H1 (cell line): ENCODE results near the gene ZNF609. TPM values are rescaled to one million over a fixed set of nuclear protein-coding genes. Genes with fewer than 3 reads are reported as not detected.

Experiments
- CTCF ChIA-PET: fragments of 300-600 bp; sonication (Branson Sonifier 250); formaldehyde crosslinking; loops from one replicate; lab custom pipeline; 2021; ENCODE audit not compliant: partially characterized antibody; lab: Charles Lee
- POLR2A ChIA-PET: fragments of 300-600 bp; sonication (Branson Sonifier 250); formaldehyde crosslinking; loops from one replicate; lab custom pipeline; 2021; ENCODE audit warnings: inconsistent platforms; ENCODE audit not compliant: partially characterized antibody; lab: Charles Lee
- DNase-seq, 2 experiments: peaks; one replicate each; pipeline versions ENCODE4 v3.0.0 to v3.0.0-alpha.2; 2010 to 2022; ENCODE audit warnings: low spot score in 2 of 2, low read depth in 1 of 2, mixed read lengths in 1 of 2
- FAIRE-seq: peaks from 2 replicates; lab custom pipeline; 2011; peaks lifted over from hg19 to GRCh38; lab: Jason Lieb, UNC
- H2AFZ ChIP-seq: 2 replicates; pipeline ENCODE4 v1.8.1; 2012; ENCODE audit warnings: low read length, inconsistent platforms
- H2AK5ac ChIP-seq: 2 replicates; pipeline ENCODE4 v1.6.1; 2013; ENCODE audit warnings: low read depth, low read length
- H2BK120ac ChIP-seq: replicated peaks from 2 replicates; pipeline ENCODE3; 2013; ENCODE audit warnings: low read depth, low read length, inconsistent platforms
- H2BK12ac ChIP-seq: 2 replicates; pipeline ENCODE4 v1.6.1; 2013; ENCODE audit warnings: low read depth, low read length
- H2BK15ac ChIP-seq: 2 replicates; pipeline ENCODE4 v1.6.1; 2013; ENCODE audit warnings: low read length
- H2BK20ac ChIP-seq: 2 replicates; pipeline ENCODE4 v1.6.1; 2013; ENCODE audit warnings: low read length
- H2BK5ac ChIP-seq: 2 replicates; pipeline ENCODE4 v1.6.1; 2013; ENCODE audit warnings: low read depth, low read length
- H3K14ac ChIP-seq: 2 replicates; pipeline ENCODE4 v1.6.1; 2013; ENCODE audit warnings: inconsistent platforms; ENCODE audit not compliant: insufficient read length
- H3K18ac ChIP-seq: 2 replicates; pipeline ENCODE4 v1.6.1; 2013; ENCODE audit warnings: low read length; ENCODE audit errors: extremely low read depth
- H3K23ac ChIP-seq: 2 replicates; pipeline ENCODE4 v1.6.1; 2013; ENCODE audit warnings: inconsistent platforms; ENCODE audit not compliant: insufficient read length
- H3K23me2 ChIP-seq: 2 replicates; pipeline ENCODE4 v1.6.1; 2013; ENCODE audit warnings: low read depth, low read length
- H3K27ac ChIP-seq: 2 replicates; pipeline ENCODE4 v1.6.1; 2011; ENCODE audit warnings: low read depth, low read length, inconsistent platforms
- H3K27me3 ChIP-seq, 4 experiments: replicated peaks in 1 of 4; 1 replicate in 1 of 4; 2 replicates in 3 of 4; pipeline versions ENCODE4 v1.6.1 to v1.8.1; 2011 to 2013; ENCODE audit warnings: low read length in 3 of 4, mild to moderate bottlenecking in 3 of 4, inconsistent platforms in 2 of 4, mixed read lengths in 2 of 4, moderate library complexity in 1 of 4; ENCODE audit not compliant: control insufficient read depth in 3 of 4, insufficient read depth in 3 of 4; ENCODE audit errors: extremely low read depth in 1 of 4
- H3K36me3 ChIP-seq, 4 experiments: 2 replicates each; pipeline versions ENCODE4 v1.6.1 to v1.8.1; 2011 to 2013; ENCODE audit warnings: mild to moderate bottlenecking in 4 of 4, low read length in 3 of 4, moderate library complexity in 2 of 4, control low read depth in 1 of 4, inconsistent platforms in 1 of 4; ENCODE audit not compliant: insufficient read depth in 4 of 4, control insufficient read depth in 2 of 4
- H3K4ac ChIP-seq: replicated peaks from 2 replicates; pipeline ENCODE3; 2013; ENCODE audit warnings: low read length, low read depth, mixed read lengths, inconsistent platforms; ENCODE audit not compliant: insufficient read length
- H3K4me1 ChIP-seq, 4 experiments: replicated peaks in 1 of 4; 1 replicate in 1 of 4; 2 replicates in 3 of 4; pipeline versions ENCODE4 v1.6.1 to v1.8.1; 2011 to 2013; ENCODE audit warnings: low read length in 3 of 4, inconsistent platforms in 2 of 4, mixed read lengths in 1 of 4; ENCODE audit not compliant: insufficient read depth in 4 of 4, control insufficient read depth in 3 of 4
- H3K4me2 ChIP-seq, 2 experiments: 2 replicates each; pipeline versions ENCODE4 v1.6.1 to v1.8.1; 2011 to 2013; ENCODE audit warnings: low read depth in 2 of 2, low read length in 2 of 2, control low read depth in 1 of 2, inconsistent platforms in 1 of 2, mild to moderate bottlenecking in 1 of 2; ENCODE audit not compliant: insufficient read depth in 1 of 2
- H3K4me3 ChIP-seq, 4 experiments: fragments of 200-600, 300-600 bp in 1 of 4; sonication (generic), shearing (Covaris generic), sonication (Bioruptor Twin) in 1 of 4; 2 replicates each; pipeline versions ENCODE4 v1.5.1 to v1.8.1; 2011 to 2016; ENCODE audit warnings: low read length in 4 of 4, low read depth in 3 of 4, control low read depth in 2 of 4, inconsistent platforms in 2 of 4, mild to moderate bottlenecking in 2 of 4, mixed read lengths in 1 of 4, moderate library complexity in 1 of 4; ENCODE audit not compliant: insufficient read depth in 2 of 4; ENCODE audit errors: extremely low read depth in 1 of 4
- H3K56ac ChIP-seq: replicated peaks from 2 replicates; pipeline ENCODE3; 2013; ENCODE audit warnings: low read depth, mild to moderate bottlenecking, mixed read lengths, low read length, inconsistent platforms; ENCODE audit not compliant: insufficient read length
- H3K79me1 ChIP-seq: 2 replicates; pipeline ENCODE4 v1.6.1; 2013; ENCODE audit warnings: low read depth, low read length, control low read depth
- H3K79me2 ChIP-seq, 2 experiments: 2 replicates each; pipeline versions ENCODE4 v1.6.1 to v1.8.1; 2012 to 2013; ENCODE audit warnings: low read length in 2 of 2, mild to moderate bottlenecking in 2 of 2, inconsistent platforms in 1 of 2; ENCODE audit not compliant: insufficient read depth in 2 of 2, control insufficient read depth in 1 of 2
- H3K9ac ChIP-seq, 4 experiments: replicated peaks in 1 of 4; 1 replicate in 1 of 4; 2 replicates in 3 of 4; pipeline versions ENCODE4 v1.6.1 to v1.8.1; 2011 to 2013; ENCODE audit warnings: low read depth in 3 of 4, low read length in 3 of 4, control low read depth in 2 of 4, mild to moderate bottlenecking in 2 of 4, moderate library complexity in 2 of 4, inconsistent platforms in 1 of 4; ENCODE audit errors: extremely low read depth in 1 of 4
- H3K9me3 ChIP-seq, 2 experiments: 2 replicates each; pipeline versions ENCODE4 v1.6.1 to v1.8.1; 2012 to 2013; ENCODE audit warnings: mild to moderate bottlenecking in 2 of 2, moderate library complexity in 2 of 2, control low read depth in 1 of 2, inconsistent platforms in 1 of 2, low read depth in 1 of 2, low read length in 1 of 2, mixed read lengths in 1 of 2; ENCODE audit not compliant: insufficient read depth in 2 of 2
- H4K20me1 ChIP-seq, 2 experiments: replicated peaks in 1 of 2; 2 replicates each; pipeline versions ENCODE3 to v1.8.1; 2011 to 2013; ENCODE audit warnings: inconsistent platforms in 2 of 2, low read length in 2 of 2, mild to moderate bottlenecking in 1 of 2; ENCODE audit not compliant: insufficient read depth in 2 of 2, control insufficient read depth in 1 of 2
- H4K5ac ChIP-seq: 2 replicates; pipeline ENCODE4 v1.6.1; 2013; ENCODE audit warnings: low read length, low read depth, mixed read lengths, inconsistent platforms; ENCODE audit not compliant: insufficient read length
- H4K8ac ChIP-seq: 2 replicates; pipeline ENCODE4 v1.8.0; 2013; ENCODE audit warnings: mild to moderate bottlenecking, moderate library complexity, low read length, inconsistent platforms; ENCODE audit not compliant: insufficient read depth; ENCODE audit errors: extremely low read depth
- H4K91ac ChIP-seq: replicated peaks from 2 replicates; pipeline ENCODE3; 2013; ENCODE audit warnings: low read length, mixed read lengths, inconsistent platforms; ENCODE audit not compliant: insufficient read length
- ASH2L ChIP-seq: fragments of 200-600, 300-600 bp; sonication (generic); IDR thresholded peaks from one replicate; pipeline ENCODE4 v1.7.1; 2017; ENCODE audit warnings: low read length
- BCL11A ChIP-seq, 2 experiments: IDR thresholded peaks; one replicate each; pipeline ENCODE4 v1.6.1; 2011; ENCODE audit warnings: low read depth in 2 of 2, low read length in 2 of 2, mild to moderate bottlenecking in 2 of 2
- CBX8 ChIP-seq: fragments of 300-800, 300-1000 bp; sonication (generic); IDR thresholded peaks from 2 replicates; pipeline ENCODE4 v1.7.1; 2016; ENCODE audit warnings: low read depth, low read length, borderline replicate concordance
- CEBPB ChIP-seq: IDR thresholded peaks from 2 replicates; pipeline ENCODE4 v1.6.1; 2012; ENCODE audit warnings: low read depth, low read length
- FOSL1 ChIP-seq: IDR thresholded peaks from 2 replicates; pipeline ENCODE4 v1.6.1; 2011; ENCODE audit warnings: mild to moderate bottlenecking, low read depth, low read length, moderate library complexity; ENCODE audit not compliant: insufficient read depth
- GTF2F1 ChIP-seq: IDR thresholded peaks from 2 replicates; pipeline ENCODE4 v1.6.1; 2012; ENCODE audit warnings: low read depth, low read length, improper control_type of control experiment, borderline replicate concordance
- MAFK ChIP-seq: IDR thresholded peaks from 2 replicates; pipeline ENCODE4 v1.6.1; 2012; ENCODE audit warnings: low read depth, mild to moderate bottlenecking, improper control_type of control experiment, low read length
- POLR2A ChIP-seq, 2 experiments: IDR thresholded peaks; 1 replicate in 1 of 2; 2 replicates in 1 of 2; pipeline ENCODE4 v1.6.1; 2011; ENCODE audit warnings: low read depth in 2 of 2, low read length in 2 of 2, mild to moderate bottlenecking in 2 of 2; ENCODE audit errors: control extremely low read depth in 1 of 2
- POU5F1 ChIP-seq: IDR thresholded peaks from 2 replicates; pipeline ENCODE4 v1.6.1; 2011; ENCODE audit warnings: low read depth, mild to moderate bottlenecking, low read length, moderate library complexity
- RFX5 ChIP-seq: IDR thresholded peaks from 2 replicates; pipeline ENCODE4 v1.6.1; 2011; ENCODE audit warnings: low read depth, low read length, improper control_type of control experiment, borderline replicate concordance
- SAP30 ChIP-seq: fragments of 300-600 bp; sonication (generic); IDR thresholded peaks from 2 replicates; pipeline ENCODE4 v1.7.1; 2012; ENCODE audit warnings: low read length, moderate library complexity, mild to moderate bottlenecking, inconsistent platforms; ENCODE audit not compliant: insufficient read depth, insufficient replicate concordance
- SIX5 ChIP-seq: IDR thresholded peaks from 2 replicates; pipeline ENCODE4 v1.6.1; 2011; ENCODE audit warnings: mild to moderate bottlenecking, low read depth, low read length
- SP1 ChIP-seq: IDR thresholded peaks from 2 replicates; pipeline ENCODE4 v1.6.1; 2011; ENCODE audit warnings: low read depth, low read length
- TAF7 ChIP-seq: optimal IDR thresholded peaks from 2 replicates; pipeline ENCODE3; 2011; ENCODE audit warnings: low read depth, mild to moderate bottlenecking, inconsistent platforms, low read length, moderate library complexity, borderline replicate concordance
- WGBS, 2 experiments: shearing (Covaris generic) in 1 of 2; methylation state at CpG; one replicate each; pipeline versions ENCODE4 v1.1.6 to v1.1.7; 2013 to 2015; ENCODE audit warnings: low lambda C conversion rate in 2 of 2, mixed read lengths in 2 of 2, inconsistent platforms in 1 of 2, low coverage in 1 of 2, missing lambda C conversion rate in 1 of 2; ENCODE audit not compliant: insufficient replicate concordance in 2 of 2, insufficient coverage in 1 of 2, insufficient read length in 1 of 2; ENCODE audit errors: extremely low coverage in 1 of 2, missing lambda C conversion rate in 1 of 2; 5-methylcytosine and 5-hydroxymethylcytosine counted together
- polyA plus RNA-seq, 7 experiments: library from polyadenylated mRNA; depleted of rRNA in 3 of 7; stranded (reverse) in 5 of 7; unstranded in 2 of 7; fragments of >200 nt in 5 of 7; fragments of 200-250 nt in 2 of 7; gene quantifications; 1 replicate in 5 of 7; 2 replicates in 1 of 7; 4 replicates in 1 of 7; pipeline versions ENCODE4 v1.2.1 to v1.2.3, GENCODE V29; 2011 to 2013; ENCODE audit warnings: missing spikeins in 2 of 7, mixed read lengths in 2 of 7
- total RNA-seq: library from RNA; stranded (reverse); fragmentation: NEBNext Ultra II Directional; extraction: Animal tissue kit (Norgen Biotek cat#: 25700); gene quantifications from 2 replicates; pipeline ENCODE4 v1.2.1, GENCODE V29; 2021

Gene ZNF609
- total and polyA plus RNA-seq, 2 of the 8 experiments (the other 6 are each of a cell fraction or from before 2014, with no cell fraction given), result 15.5 to 47.8 TPM

DNA sequence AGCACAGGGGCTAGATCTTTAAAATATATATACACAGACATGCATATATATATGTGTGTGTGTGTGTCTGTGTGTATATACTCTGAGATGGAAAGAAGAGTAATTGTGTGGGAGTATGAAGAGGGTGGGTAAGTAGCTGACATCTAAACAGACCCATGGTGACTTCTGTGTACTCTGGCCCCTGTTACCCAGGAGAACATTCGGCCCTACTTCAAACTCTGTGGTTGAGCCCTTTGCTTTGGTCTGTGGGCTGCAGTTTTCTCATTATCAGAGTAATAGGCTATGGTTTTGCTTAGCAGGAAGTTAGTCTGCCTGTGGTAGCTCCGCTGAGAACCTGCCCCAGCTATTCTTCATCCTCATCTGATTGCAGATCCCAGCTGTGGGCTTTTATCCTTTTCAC lies 173.6 kb downstream of the ZNF609 start:
- Histone ChIP-seq H3K79me2 (peaks cover 4 to 62% of the 10 kb centered on the region in 2 experiments), H3K4me1 (peaks cover 9 to 21% (median 17%) of the 10 kb centered on the region in 4 experiments; a peak in 6 of 7 replicates), H2BK5ac (peak overlapping the region; percentile 83; the same call in 1 of the 2 replicates), H4K5ac (no peak overlapping the region), H3K56ac (no peak overlapping the region), H2AFZ (no peak overlapping the region), H3K36me3 (no peaks in the 10 kb centered on the region; a peak in 1 of 8 replicates), H2BK15ac (no peak overlapping the region), H2BK20ac (peak overlapping the region; percentile 34; the same call in 1 of the 2 replicates), H3K9ac (peak overlapping the region in 2 of 4 experiments; percentile 68 to 73; a peak in 4 of 7 replicates), H3K14ac (no peak overlapping the region), H4K91ac (peak overlapping the region; percentile 7), H3K9me3 (peaks cover 0 to 3% of the 10 kb centered on the region in 2 experiments; a peak in 2 of 4 replicates), H3K23me2 (no peaks in the 10 kb centered on the region), H3K79me1 (peaks cover 4% of the 10 kb centered on the region), H3K23ac (no peak overlapping the region), H2BK120ac (no peak overlapping the region), H3K27me3 (no peaks in the 10 kb centered on the region), H3K27ac (peak overlapping the region; percentile 84), H2AK5ac (no peak overlapping the region; the same call in 1 of the 2 replicates), H3K18ac (no peak overlapping the region), H4K8ac (no peak overlapping the region), H4K20me1 (no peaks in the 10 kb centered on the region), H3K4ac (no peak overlapping the region), H3K4me3 (peak overlapping the region in 1 of 4 experiments; percentile 38; a peak in 3 of 8 replicates), H2BK12ac (peak overlapping the region; percentile 45; the same call in 1 of the 2 replicates), H3K4me2 (peak overlapping the region; percentile 51 to 59)
- FAIRE-seq, result no peak
- WGBS, 2 experiments, result 64% methylated on average over 2 of the region's 2 CpGs; no CpG with 5 or more reads in 1 of the 2 experiments
- no peak for DNase-seq
- CTCF ChIA-PET, result interaction anchor here (1.2 to 3.7 kb wide), 4 partner anchors 10 to 53 kb away, joined by 3 to 18 read pairs (median 8); no protein-coding TSS in a partner anchor
- POLR2A ChIA-PET, result interaction anchor here (1.1 to 4.1 kb wide), 8 partner anchors 14 to 174 kb away, joined by 3 to 25 read pairs (median 4); partner anchors contain the start of gene ZNF609
- no peak for TF ChIP-seq POU5F1
- no peak for TF ChIP-seq GTF2F1
- no peak for TF ChIP-seq MAFK
- TF ChIP-seq TAF7, result no peak
- TF ChIP-seq BCL11A (IDR thresholded peaks at IDR 0.05; ENCODE audit: low read depth in 2 of 2, low read length in 2 of 2), result no peak
- TF ChIP-seq CEBPB, result no peak
- TF ChIP-seq SAP30, result no peak
- TF ChIP-seq ASH2L, result no peak
- no peak for TF ChIP-seq SIX5
- TF ChIP-seq FOSL1, result no peak
- TF ChIP-seq POLR2A (IDR thresholded peaks at IDR 0.05; ENCODE audit: control extremely low read depth in 1 of 2, low read depth in 2 of 2, low read length in 2 of 2), result no peak
- TF ChIP-seq RFX5, result no peak
- no peak for TF ChIP-seq SP1
- TF ChIP-seq CBX8, result no peak
